GM13977 (cell line): ENCODE data around the gene GABARAPL2.

ENCODE experiments used
- DNase-seq: peaks from one replicate; pipeline ENCODE4 v3.0.0; 2012; ENCODE audit warnings: low spot score
- in situ Hi-C: fragments of 300-500 bp; cut with MboI; formaldehyde crosslinking; loops from one replicate; pipeline ENCODE4 v1.12.0; 2022; ENCODE audit warnings: low sequenced_read_pairs, low pct_unique_long_range_greater_than_20kb, mixed read lengths, inconsistent platforms; ENCODE audit not compliant: unreplicated experiment
- TF ChIP-seq, protein P1 (sequence below): IDR thresholded peaks from 2 replicates; pipeline ENCODE4 v1.5.1; 2012; ENCODE audit warnings: mild to moderate bottlenecking, control low read depth; ENCODE audit not compliant: insufficient read depth; ENCODE audit errors: extremely low read depth, missing control alignments

GABARAPL2 gene

DNA sequence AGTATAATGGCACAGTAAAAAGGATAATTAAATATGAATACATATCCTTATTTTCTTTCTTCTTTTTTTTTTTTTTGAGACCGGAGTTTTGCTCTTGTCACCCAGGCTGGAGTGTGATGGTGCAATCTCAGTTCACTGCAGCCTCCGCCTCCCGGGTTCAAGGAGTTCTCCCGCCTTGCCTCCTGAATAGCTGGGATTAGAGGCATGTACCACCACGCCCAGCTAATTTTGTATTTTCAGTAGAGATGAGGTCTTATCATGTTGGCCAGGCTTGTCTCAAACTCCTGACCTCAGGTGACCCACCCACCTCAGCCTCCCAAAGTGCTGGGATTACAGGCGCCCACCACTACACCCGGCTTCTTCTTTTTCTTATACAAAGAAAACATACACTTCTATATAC lies 12.0 kb downstream of the GABARAPL2 start:
- DNase-seq, result no peak
- in situ Hi-C loops, result no loop called here
- TF ChIP-seq, protein P1, sequence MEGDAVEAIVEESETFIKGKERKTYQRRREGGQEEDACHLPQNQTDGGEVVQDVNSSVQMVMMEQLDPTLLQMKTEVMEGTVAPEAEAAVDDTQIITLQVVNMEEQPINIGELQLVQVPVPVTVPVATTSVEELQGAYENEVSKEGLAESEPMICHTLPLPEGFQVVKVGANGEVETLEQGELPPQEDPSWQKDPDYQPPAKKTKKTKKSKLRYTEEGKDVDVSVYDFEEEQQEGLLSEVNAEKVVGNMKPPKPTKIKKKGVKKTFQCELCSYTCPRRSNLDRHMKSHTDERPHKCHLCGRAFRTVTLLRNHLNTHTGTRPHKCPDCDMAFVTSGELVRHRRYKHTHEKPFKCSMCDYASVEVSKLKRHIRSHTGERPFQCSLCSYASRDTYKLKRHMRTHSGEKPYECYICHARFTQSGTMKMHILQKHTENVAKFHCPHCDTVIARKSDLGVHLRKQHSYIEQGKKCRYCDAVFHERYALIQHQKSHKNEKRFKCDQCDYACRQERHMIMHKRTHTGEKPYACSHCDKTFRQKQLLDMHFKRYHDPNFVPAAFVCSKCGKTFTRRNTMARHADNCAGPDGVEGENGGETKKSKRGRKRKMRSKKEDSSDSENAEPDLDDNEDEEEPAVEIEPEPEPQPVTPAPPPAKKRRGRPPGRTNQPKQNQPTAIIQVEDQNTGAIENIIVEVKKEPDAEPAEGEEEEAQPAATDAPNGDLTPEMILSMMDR, result no peak

DNA sequence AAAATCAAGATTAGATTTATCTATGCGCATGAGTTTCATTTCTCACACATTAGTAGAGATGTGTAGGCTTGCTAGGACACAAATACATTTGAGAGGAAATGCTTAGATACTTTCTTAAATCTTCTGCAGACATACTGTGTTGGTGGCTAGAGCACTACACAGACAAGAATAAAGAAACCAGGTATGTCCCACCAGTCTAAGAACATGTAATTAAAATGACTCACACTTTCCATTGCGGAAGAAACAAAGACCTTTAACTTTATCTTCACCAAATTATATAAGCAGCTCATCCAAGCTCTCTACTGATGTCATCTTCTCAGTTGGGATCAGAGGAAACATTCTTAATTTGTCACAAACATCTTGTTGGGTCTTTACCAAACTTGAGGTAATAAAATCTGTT lies 12.5 kb downstream of the GABARAPL2 start:
- in situ Hi-C loops, result no loop called here
- no peak for DNase-seq
- TF ChIP-seq, protein P1, result no peak

DNA sequence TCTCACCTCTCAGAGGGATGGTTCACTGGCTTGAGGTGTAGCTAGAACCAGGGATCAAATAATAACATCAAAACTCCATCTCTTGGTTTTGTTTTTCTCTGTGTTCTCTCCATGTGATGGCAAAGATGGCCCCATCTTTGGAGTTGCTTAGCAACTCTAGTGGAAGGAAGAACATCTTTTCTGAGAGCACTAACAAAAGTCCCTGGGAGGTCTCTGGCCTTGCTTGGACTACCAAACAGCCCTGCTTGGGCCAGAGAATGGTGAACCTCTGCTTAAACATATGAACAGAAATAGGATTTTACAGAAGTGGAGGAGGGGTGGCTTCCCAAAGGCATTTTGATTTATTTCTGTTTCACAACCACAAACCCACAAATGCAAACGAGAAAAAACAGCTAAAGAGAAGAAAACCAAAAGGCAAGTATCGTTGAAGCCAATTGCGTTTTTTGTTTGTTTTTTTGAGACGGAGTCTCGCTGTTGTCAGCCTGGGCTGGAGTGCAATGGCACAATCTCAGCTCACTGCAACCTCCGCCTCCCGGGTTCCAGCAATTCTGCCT lies 13.2 kb downstream of the GABARAPL2 start:
- in situ Hi-C loops, result no loop called here
- no peak for DNase-seq
- TF ChIP-seq, protein P1, result no peak

DNA sequence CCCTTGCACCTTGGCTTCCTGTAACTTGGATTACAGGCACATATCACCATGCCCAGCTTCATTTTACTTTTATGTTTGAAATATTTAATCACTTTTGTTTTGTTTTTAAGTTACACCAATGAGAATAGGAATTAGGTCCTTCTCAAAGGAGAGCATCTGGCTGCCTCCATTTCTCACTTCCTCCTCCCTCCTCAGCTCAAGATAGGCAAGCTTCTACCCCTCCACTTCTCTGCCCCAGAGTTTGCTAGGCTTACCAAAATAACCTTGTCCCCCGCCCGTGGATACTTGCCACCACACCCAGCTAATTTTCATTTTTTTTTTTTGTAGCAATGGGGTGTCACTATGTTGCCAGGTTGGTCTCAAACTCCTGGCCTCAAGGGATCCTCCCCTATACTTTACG lies 17.9 kb downstream of the GABARAPL2 start:
- in situ Hi-C loops, result no loop called here
- no peak for DNase-seq
- TF ChIP-seq, protein P1, result no peak

DNA sequence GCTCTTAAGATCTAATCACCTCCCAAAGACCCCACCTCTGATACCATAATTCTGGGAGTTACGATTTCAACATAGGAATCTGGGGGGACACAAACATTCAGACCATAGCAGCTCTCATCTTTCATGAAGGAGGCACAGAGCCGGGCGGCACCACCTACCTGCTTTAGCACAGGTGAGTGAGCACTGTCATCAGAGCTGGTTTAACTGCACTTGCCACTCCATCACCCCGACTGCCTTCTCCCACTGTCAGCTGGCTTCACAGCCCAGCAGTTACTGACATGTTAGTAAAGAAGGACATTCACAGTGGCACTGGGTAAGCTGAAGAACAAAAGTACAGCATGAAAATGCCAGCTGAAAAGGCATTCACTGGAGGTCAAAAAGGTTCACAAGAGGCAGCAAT lies 22.5 kb downstream of the GABARAPL2 start:
- DNase-seq, result no peak
- in situ Hi-C loops, result no loop called here
- TF ChIP-seq, protein P1, result no peak

DNA sequence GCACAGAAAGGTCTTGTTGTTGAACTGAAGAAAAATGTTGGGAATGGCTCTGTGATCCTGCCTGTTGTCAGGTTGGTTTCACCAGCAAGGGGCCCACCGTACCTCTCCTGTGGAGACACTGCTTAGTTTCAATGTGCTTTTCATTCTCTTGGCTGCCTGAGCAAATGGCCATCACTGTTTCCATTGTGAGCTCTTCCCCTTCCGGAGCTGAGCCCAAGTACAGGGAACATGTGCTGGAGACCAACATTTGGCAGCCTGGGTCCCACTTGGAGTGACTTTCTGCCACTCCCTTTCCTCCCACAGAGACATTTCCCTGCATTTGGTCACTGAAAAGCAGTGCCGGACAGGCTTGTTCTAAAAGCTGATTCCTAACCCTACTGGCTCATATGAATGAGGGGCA lies 23.1 kb downstream of the GABARAPL2 start:
- in situ Hi-C loops, result no loop called here
- TF ChIP-seq, protein P1, result no peak
- no peak for DNase-seq
